Natural killer cell (primary cell): ENCODE measurements around the gene TNNI3K. TPM values are rescaled to one million over a fixed set of nuclear protein-coding genes. Genes with fewer than 3 reads are reported as not detected.

ENCODE experiments used
- ATAC-seq, 3 donors: fragments of 150-1000 bp in 2 of 3; fragments of 200-7000 bp in 1 of 3; cut with Tn5 transposase; 1 replicate in 1 of 3; 2 replicates in 2 of 3; pipeline ENCODE4 v1.10.0; 2021; ENCODE audit warnings: mild to moderate bottlenecking in 2 of 3, moderate library complexity in 2 of 3
- DNase-seq, 2 donors: peaks; one replicate each; pipeline versions ENCODE4 v3.0.0 to v3.0.0-alpha.2; 2013 to 2021; ENCODE audit warnings: mixed read lengths in 1 of 2
- H3K27ac ChIP-seq: one replicate; pipeline ENCODE4 v1.5.1; 2013; ENCODE audit warnings: mild to moderate bottlenecking, low read length
- H3K27me3 ChIP-seq: one replicate; pipeline ENCODE4 v1.6.1; 2013; ENCODE audit warnings: low read length; ENCODE audit not compliant: control insufficient read depth, insufficient read depth
- H3K36me3 ChIP-seq: one replicate; pipeline ENCODE4 v1.6.1; 2013; ENCODE audit warnings: low read length; ENCODE audit not compliant: control insufficient read depth, insufficient read depth
- H3K4me1 ChIP-seq: one replicate; pipeline ENCODE4 v1.6.1; 2013; ENCODE audit warnings: low read length; ENCODE audit not compliant: control insufficient read depth, insufficient read depth
- H3K4me3 ChIP-seq: one replicate; pipeline ENCODE4 v1.5.1; 2013; ENCODE audit warnings: low read length
- H3K9me3 ChIP-seq: one replicate; pipeline ENCODE4 v1.6.1; 2013; ENCODE audit warnings: low read length; ENCODE audit not compliant: control insufficient read depth, insufficient read depth
- H3K27ac Mint-ChIP-seq, 2 donors: one replicate each; pipeline ENCODE4 v1.8.0; 2022; ENCODE audit warnings: mild to moderate bottlenecking in 2 of 2, mixed read lengths in 2 of 2, moderate library complexity in 1 of 2
- H3K27me3 Mint-ChIP-seq, 2 donors: one replicate each; pipeline ENCODE4 v1.8.0; 2022; ENCODE audit warnings: low read depth in 2 of 2, mixed read lengths in 2 of 2
- H3K36me3 Mint-ChIP-seq: one replicate; pipeline ENCODE4 v1.8.0; 2022; ENCODE audit warnings: mixed read lengths
- H3K4me1 Mint-ChIP-seq, 2 donors: one replicate each; pipeline ENCODE4 v1.8.0; 2022; ENCODE audit warnings: mixed read lengths in 2 of 2
- H3K4me3 Mint-ChIP-seq: one replicate; pipeline ENCODE4 v1.8.0; 2022; ENCODE audit warnings: mild to moderate bottlenecking, moderate library complexity, mixed read lengths
- H3K9me3 Mint-ChIP-seq, 2 donors: one replicate each; pipeline ENCODE4 v1.8.0; 2022; ENCODE audit warnings: mixed read lengths in 2 of 2
- CTCF ChIP-seq: fragments of 200-600 bp; IDR thresholded peaks from one replicate; pipeline ENCODE4 v1.8.0; 2022; ENCODE audit warnings: antibody characterized with exemption
- WGBS: methylation state at CpG from one replicate; pipeline ENCODE4 v1.1.7; 2013; ENCODE audit warnings: missing lambda C conversion rate; ENCODE audit not compliant: insufficient coverage; 5-methylcytosine and 5-hydroxymethylcytosine counted together
- intact Hi-C: fragments of 100-400 bp; cut with micrococcal nuclease; formaldehyde crosslinking; loops from one replicate; pipeline ENCODE4 v1.14.2; 2022
- total RNA-seq, 4 donors: library from RNA; stranded (reverse); fragments of 120-200 nt in 1 of 4; gene quantifications; one replicate each; pipeline versions ENCODE4 v1.2.3 to v1.2.4, GENCODE V29; 2013 to 2022

Gene TNNI3K
- total RNA-seq, 3 donors from 2014 or later (not counting 1 experiment from before 2014, with no cell fraction given): 0.72 TPM; not detected in 2

- Mint-ChIP-seq H3K27me3 (no peaks in the 10 kb centered on the region), H3K36me3 (no peaks in the 10 kb centered on the region), H3K27ac (no peak overlapping the region), H3K4me1 (no peaks in the 10 kb centered on the region), H3K4me3 (no peak overlapping the region), H3K9me3 (peaks cover 0 to 9% of the 10 kb centered on the region in 2 donors)
- no peak for DNase-seq
- intact Hi-C loops: no loop called here
- 95% methylated on average over 4 of the region's 4 CpGs for WGBS
- Histone ChIP-seq H3K4me3 (no peak overlapping the region), H3K27me3 (no peaks in the 10 kb centered on the region), H3K4me1 (no peaks in the 10 kb centered on the region), H3K9me3 (no peaks in the 10 kb centered on the region), H3K27ac (no peak overlapping the region), H3K36me3 (no peaks in the 10 kb centered on the region)
- no peak for ATAC-seq
- TF ChIP-seq CTCF: no peak
These were observed 106.6 kb downstream of the TNNI3K start for GRCh38 chr1:74341702-74342339.

GRCh38 chr1:74343216-74343615 is 108.0 kb downstream of the TNNI3K start:
- ATAC-seq: no peak
- Histone ChIP-seq H3K36me3 (no peaks in the 10 kb centered on the region), H3K27ac (no peak overlapping the region), H3K4me3 (no peak overlapping the region), H3K4me1 (no peaks in the 10 kb centered on the region), H3K9me3 (no peaks in the 10 kb centered on the region), H3K27me3 (no peaks in the 10 kb centered on the region)
- 82% methylated on average over 1 of the region's 1 CpG for WGBS
- Mint-ChIP-seq H3K4me1 (no peaks in the 10 kb centered on the region), H3K27ac (no peak overlapping the region), H3K4me3 (no peak overlapping the region), H3K27me3 (no peaks in the 10 kb centered on the region), H3K36me3 (no peaks in the 10 kb centered on the region), H3K9me3 (peaks cover 0 to 6% of the 10 kb centered on the region in 2 donors)
- DNase-seq: no peak
- no peak for TF ChIP-seq CTCF
- intact Hi-C loops: no loop called here

GRCh38 chr1:74344387-74344786 is 109.2 kb downstream of the TNNI3K start:
- H3K36me3 Mint-ChIP-seq: no peaks in the 10 kb centered on the region
- no CpG with 5 or more reads among the region's 1 CpG for WGBS
- ATAC-seq: no peak
- Histone ChIP-seq H3K27ac (no peak overlapping the region), H3K9me3 (no peaks in the 10 kb centered on the region), H3K27me3 (no peaks in the 10 kb centered on the region), H3K36me3 (no peaks in the 10 kb centered on the region), H3K4me3 (no peak overlapping the region), H3K4me1 (no peaks in the 10 kb centered on the region)
- peaks cover 0 to 6% of the 10 kb centered on the region in 2 donors for H3K9me3 Mint-ChIP-seq
- intact Hi-C loops: no loop called here
- no peaks in the 10 kb centered on the region for H3K4me1 Mint-ChIP-seq
- H3K27ac Mint-ChIP-seq: no peak overlapping the region
- H3K27me3 Mint-ChIP-seq: no peaks in the 10 kb centered on the region
- no peak for TF ChIP-seq CTCF
- no peak overlapping the region for H3K4me3 Mint-ChIP-seq
- no peak for DNase-seq

GRCh38 chr1:74356493-74356892 is 121.3 kb downstream of the TNNI3K start:
- no peak for TF ChIP-seq CTCF
- WGBS: 92% methylated on average over 1 of the region's 1 CpG
- H3K9me3 Mint-ChIP-seq: peaks cover 9 to 16% of the 10 kb centered on the region in 2 donors

More at GRCh38 chr1:74356493-74356892, 121.3 kb downstream of the TNNI3K start:
- no peak for ATAC-seq
- no peak overlapping the region for H3K4me3 Mint-ChIP-seq
- H3K9me3 ChIP-seq: no peaks in the 10 kb centered on the region
- no peaks in the 10 kb centered on the region for H3K36me3 ChIP-seq
- H3K27me3 Mint-ChIP-seq: no peaks in the 10 kb centered on the region
- no peaks in the 10 kb centered on the region for H3K36me3 Mint-ChIP-seq
- intact Hi-C loops: no loop called here
- no peak overlapping the region for H3K4me3 ChIP-seq
- H3K4me1 ChIP-seq: no peaks in the 10 kb centered on the region
- DNase-seq: no peak
- no peaks in the 10 kb centered on the region for H3K27me3 ChIP-seq
- H3K4me1 Mint-ChIP-seq: no peaks in the 10 kb centered on the region
- H3K27ac ChIP-seq: no peak overlapping the region
- no peak overlapping the region for H3K27ac Mint-ChIP-seq
